NCI-H510A (cell line): ENCODE results near the gene RPL34.
"Not testable (repeated sequence)": the region's sequence is repeated elsewhere in the genome, so short reads cannot be mapped to it uniquely, and the experiment has no call there.

Experiments
- DNase-seq: peaks from one replicate; lab custom pipeline; 2025; lab: John Stamatoyannopoulos, UW

The RPL34 gene

DNA sequence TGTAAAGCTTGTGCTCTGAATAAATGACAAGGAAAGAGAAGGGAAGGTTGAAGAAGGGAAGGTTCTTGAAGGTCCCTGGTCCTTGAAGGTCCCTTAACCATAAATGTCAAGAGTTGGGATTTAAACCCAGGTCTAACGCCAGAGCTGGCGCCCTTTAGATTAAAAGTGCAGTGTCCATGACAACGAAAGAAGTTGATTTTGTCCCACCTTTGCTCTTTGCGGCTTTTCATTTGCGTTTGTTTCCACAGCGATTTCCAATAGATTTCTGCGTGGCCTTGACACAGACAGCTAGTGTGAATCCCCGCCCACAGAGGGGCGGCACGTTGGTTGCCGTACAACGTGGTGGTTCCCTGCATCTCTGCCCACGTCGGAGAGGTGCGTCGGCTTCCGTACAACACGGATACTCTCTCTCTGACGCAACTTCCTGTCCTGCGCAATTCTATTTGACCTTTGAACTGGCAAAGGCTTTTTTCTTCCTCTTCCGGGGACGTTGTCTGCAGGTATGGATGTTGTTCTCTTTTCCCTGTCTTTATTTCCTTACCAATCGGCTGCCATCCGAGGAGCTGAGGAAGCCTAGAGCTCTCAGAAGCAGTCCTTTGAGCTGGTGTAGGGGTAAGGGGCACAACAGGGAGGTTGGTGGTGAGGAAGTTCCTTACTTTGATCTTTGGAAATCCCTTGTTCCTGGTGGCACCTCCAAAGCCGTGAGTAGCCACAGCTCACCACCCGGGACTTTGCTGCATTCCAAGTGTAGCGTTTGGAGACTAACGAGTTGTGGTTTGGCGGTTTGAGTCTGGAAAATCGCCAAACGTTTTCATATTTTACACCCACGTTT, at the start of gene RPL34:
TSS of gene RPL34 (plus strand) at position 476 of the 832 bp plus-strand sequence. CDS start 1,384 bp downstream, outside the sequence.
- DNase-seq: peak; percentile 82

DNA sequence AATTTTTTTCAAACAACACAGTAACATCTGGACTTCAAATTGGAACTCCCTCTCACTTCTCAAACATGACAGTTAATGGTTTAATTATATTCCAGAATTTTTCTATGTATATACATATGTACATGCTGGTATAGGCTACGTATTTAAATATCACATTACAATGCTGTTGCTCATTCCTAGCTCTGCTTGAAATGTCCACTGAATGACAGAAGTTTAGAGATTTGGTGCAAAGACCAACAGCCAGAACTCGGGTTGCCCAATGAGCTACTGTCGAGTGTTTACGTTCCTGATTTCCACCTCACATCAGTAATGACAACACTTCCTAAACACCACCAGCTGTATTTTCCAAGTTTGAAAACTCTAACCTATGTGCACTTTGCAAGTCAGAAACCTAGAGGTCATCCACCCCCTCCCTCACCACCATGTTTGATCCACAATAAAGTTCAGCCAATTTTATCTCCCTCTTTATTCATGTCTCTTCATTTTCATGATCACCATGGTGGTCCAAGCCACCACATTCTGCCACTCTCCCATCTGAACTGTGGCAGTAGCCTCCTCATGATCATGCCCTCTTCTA, 49.3 kb upstream of the RPL34 start:
- DNase-seq: no peak

DNA sequence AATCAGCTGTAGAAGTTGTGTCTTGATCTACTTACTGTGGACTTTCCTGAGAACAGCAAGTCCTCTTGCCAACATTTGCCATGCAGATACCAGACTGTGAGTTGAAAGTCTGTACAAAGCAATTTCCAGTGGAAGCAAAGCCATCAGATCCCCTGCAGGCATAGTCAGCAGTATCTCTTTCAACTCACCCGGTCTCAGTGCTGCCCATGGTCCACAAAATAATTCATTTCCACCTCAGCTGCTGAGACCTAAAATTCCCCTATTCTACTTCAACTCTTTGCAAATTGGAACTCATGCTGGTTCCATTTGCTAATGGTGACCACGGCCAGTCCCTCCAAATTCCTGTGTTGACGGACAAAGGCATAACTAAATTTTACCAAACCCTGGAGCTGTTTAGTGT, 46.0 kb upstream of the RPL34 start:
- DNase-seq: no peak

DNA sequence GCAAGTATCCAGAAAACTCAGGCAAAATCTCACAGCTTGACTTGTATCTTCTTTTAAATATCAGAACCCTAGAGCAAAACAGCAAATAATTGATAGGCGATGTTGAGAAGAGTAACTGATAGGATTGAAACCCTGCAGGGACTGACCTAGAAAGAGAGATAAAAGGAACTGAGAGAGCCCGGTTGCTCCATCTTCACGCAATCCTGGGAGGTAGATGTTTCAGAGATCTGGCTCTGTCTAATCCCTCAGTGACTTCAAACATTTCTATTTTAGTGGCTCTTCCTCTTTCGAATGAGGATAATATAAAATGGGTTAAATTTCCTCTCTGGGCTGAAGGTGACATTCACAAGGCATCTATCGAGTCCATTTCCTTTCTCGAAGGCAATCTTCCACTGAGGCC, 39.3 kb upstream of the RPL34 start:
- DNase-seq: no peak

GRCh38 chr4:108586778-108587177, 33.6 kb upstream of the RPL34 start:
- DNase-seq: no peak

DNA sequence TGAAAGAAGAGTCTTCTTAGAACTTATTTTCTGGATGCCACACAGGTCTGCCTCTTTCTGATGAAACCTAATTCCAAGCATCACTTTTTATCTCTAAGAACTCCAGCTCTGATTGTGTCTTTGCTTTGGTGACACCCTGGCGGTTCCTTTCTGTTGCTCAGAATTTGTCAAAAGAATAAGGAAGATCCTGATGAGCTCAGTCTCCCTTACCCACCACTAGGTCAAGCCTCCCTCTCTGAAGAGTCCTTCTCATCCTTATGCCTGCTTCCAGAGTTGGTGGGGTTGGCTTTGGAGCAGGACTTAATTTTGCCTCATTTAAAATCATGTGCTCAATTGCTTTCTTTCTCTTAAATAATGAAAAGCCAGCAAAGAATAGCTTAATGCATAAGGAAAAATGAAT, 31.5 kb upstream of the RPL34 start:
- DNase-seq: no peak

- DNase-seq: no peak
Observed at GRCh38 chr4:108589961-108590360, 30.4 kb upstream of the RPL34 start.

DNA sequence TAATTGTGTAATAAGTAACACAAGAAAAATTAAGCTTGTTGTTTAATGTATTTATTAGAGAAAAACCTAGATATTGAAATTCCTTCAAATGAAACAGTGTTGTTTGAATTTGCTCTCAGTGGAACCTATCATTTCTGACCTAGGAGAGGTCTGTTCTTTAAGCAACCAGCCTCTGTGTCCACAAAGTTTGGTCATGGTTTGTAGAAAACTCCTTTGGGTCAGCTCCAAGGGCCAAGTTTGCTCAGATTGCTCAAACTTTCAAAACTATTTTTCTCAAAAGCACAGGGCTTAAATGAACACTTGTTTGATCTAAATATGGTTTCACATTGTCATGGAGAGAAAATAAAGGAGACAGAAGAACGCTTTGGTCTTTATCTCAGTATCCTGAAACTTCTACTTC, 29.6 kb upstream of the RPL34 start:
- DNase-seq: no peak

DNA sequence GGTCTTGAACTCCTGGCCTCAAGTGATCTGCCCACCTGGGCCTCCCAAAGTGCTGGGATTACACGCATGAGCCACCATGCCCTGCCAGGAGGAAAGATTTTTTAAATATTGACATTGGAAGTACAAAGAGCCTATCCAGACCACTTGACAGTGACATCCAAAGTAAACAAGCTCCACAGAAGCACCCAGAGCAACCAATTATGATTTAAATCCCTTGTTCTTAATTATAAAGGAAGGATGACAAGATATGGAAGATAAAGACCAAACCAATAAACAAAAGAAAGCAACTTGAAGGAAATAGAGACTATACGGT, 27.7 kb upstream of the RPL34 start:
- no peak for DNase-seq

- DNase-seq: not testable (repeated sequence)
Observed at GRCh38 chr4:108594296-108594695, 26.1 kb upstream of the RPL34 start.

GRCh38 chr4:108596344-108596743, 24.0 kb upstream of the RPL34 start:
- DNase-seq: no peak

GRCh38 chr4:108601106-108601505, 19.3 kb upstream of the RPL34 start:
- DNase-seq: no peak

- no peak for DNase-seq
Observed at GRCh38 chr4:108601532-108601931, 18.8 kb upstream of the RPL34 start.

DNA sequence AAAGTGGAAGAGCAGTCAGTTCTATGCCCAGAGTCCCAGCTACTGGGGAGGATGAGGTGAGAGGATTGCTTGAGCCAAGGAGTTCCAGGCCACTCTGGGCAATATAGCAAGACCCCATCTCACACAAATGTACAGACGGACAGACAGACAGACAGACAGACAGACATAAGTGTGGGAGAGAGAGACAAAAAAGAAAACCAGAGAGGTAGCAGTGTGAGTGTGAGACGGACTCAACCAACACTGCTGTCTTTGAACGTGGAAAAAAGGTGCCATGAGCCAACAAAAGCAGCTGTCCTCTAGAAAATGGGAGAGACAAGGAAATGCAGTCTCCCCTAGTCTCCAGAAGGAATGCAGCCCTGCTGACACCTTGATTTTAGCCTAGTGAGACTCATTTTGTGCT, 18.2 kb upstream of the RPL34 start:
- DNase-seq: no peak

- no peak for DNase-seq
Observed at GRCh38 chr4:108607079-108607815, 13.1 kb upstream of the RPL34 start.

- DNase-seq: no peak
Observed at GRCh38 chr4:108611365-108611764, 9.0 kb upstream of the RPL34 start.

- DNase-seq: no peak
Observed at GRCh38 chr4:108612365-108612764, 8.0 kb upstream of the RPL34 start.

GRCh38 chr4:108619372-108620100, 840 bp upstream of the RPL34 start:
- no peak for DNase-seq

DNA sequence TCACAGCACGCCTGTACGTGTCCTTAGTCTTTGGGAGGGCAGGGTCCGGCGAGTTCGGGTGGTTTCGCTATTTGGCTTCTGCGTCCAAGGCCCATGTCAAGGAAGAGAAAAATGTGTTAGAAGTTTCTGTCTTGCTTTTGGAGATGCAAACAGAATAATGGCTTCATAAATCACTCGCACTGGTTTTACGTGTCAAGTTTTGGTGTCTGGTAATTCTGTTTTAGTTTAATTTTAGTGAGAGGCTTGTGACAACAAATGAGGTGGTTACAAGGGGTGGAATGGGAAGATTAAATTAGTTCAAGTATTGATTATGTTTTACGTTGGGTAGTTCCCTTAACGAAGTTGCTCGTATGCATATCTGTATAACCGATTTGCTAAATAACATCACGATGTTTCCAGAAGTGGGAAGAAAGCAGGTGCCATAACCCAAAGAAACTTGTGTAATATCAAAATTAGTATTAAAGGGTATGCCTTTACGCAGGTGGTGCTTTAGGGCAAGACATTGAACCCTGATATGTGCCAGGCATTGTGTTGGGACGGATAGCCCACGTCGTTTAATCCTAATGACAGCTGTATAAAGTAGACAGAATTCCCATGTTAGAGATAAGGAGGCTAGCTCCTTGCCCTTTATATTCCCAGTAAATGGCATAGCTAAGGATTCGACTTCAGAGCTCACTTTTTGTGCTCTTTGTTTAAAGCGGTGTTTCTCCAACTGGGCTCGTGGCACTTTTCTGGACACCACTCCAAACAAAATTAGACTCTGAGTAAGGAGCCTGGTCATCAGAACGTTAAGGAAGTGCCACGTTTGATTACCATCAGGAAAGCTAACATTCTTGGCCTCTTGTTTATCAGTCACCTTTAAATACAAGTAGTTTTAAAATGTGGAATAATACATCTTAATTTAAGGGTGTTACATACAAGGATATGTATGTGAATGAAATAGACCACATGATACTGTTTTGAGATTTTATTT, 843 bp downstream of the RPL34 start:
- no peak for DNase-seq

DNA sequence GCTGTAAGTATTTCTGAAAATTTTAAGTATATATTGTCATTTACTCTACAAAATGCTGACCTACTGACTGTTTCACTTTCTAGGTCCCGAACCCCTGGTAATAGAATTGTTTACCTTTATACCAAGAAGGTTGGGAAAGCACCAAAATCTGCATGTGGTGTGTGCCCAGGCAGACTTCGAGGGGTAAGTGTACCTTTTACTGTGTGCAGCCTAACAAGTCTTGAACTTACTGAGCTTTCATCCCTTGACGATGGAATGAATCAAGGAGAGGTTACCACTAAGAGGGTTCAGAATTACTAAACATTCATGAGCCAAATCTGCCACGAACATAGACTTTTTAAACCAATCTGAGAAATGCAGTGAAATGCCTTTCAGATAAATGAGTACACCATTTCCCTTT, 1.6 kb downstream of the RPL34 start:
- DNase-seq: no peak

DNA sequence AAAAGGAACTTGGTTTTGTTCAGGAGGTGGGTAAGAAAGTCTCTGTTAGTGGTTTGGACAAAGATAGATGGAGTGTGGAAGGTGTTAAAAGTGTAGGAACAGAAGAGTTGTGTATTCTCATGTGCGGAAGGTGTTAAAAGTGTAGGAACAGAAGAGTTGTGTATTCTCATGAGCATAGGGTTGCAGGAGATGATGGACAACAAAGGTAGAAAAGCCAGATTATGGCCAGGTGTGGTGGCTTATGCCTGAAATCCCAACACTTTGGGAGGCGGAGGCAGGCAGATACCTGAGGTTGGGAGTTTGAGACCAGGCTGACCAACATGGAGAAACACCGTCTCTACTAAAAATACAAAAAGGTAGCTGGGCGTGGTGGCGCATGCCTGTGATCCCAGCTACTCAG, 2.5 kb downstream of the RPL34 start:
- DNase-seq: no peak
